GM21786 (cell line): ENCODE measurements around the gene DGCR8.

ENCODE experiments used
- ATAC-seq: cut with Tn5 transposase; IDR thresholded peaks from one replicate; pipeline ENCODE4 v1.9.1; 2021; ENCODE audit not compliant: unreplicated experiment

The DGCR8 gene

GRCh38 chr22:20123366-20124082 lies 43.5 kb downstream of the DGCR8 start:
- no peak for ATAC-seq

GRCh38 chr22:20124083-20124787 lies 44.2 kb downstream of the DGCR8 start:
- ATAC-seq, result no peak

DNA sequence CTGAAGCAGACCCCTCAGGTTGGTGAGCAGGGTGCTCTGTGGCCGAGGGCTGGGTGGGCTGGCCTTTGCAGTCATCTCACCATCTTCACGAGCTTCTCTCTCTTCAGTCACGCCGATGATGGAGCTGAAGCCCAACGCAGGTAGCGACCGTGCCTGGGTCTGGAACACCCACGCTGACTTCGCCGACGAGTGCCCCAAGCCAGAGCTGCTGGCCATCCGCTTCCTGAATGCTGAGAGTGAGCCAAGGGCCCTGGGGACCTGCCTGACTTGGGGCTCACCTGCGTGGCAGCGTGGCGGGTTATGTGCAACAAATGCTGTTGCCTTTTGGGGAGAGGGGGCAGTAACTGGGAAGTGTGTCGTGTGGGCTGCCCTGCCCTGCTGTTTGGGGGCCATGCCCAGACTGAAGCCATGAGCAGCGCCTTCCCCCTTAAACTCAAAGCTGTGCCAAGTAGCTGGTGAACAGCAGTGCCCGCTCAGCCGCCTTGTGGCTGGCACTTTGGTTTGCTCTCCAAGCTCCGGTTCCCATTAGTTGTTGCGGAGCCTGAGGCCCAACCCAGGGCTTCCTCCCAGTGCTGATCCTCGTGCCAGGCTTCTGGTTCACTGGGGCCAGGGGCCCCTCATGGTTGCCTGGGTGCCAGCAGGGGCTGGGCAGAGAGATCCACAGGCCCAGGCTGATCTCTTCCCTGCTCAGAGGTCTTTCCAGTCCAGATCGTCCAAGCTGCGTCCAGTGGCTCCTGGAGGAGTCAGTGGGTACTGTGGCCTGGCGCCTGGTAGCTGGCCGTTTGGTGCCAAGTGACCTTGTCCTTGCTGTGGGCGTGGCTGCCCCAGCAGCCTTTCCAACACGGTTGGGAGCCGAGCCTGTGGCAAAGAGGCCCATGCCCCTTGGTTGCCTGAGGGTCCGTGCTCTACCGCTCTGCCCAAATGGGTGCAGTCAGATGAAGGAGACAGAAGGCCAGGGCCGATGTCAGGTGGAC lies 45.4 kb downstream of the DGCR8 start:
- no peak for ATAC-seq

- ATAC-seq, result no peak
Measured at GRCh38 chr22:20126284-20127029, 46.4 kb downstream of the DGCR8 start.

- ATAC-seq, result no peak
Measured at GRCh38 chr22:20127318-20127868, 47.4 kb downstream of the DGCR8 start.

DNA sequence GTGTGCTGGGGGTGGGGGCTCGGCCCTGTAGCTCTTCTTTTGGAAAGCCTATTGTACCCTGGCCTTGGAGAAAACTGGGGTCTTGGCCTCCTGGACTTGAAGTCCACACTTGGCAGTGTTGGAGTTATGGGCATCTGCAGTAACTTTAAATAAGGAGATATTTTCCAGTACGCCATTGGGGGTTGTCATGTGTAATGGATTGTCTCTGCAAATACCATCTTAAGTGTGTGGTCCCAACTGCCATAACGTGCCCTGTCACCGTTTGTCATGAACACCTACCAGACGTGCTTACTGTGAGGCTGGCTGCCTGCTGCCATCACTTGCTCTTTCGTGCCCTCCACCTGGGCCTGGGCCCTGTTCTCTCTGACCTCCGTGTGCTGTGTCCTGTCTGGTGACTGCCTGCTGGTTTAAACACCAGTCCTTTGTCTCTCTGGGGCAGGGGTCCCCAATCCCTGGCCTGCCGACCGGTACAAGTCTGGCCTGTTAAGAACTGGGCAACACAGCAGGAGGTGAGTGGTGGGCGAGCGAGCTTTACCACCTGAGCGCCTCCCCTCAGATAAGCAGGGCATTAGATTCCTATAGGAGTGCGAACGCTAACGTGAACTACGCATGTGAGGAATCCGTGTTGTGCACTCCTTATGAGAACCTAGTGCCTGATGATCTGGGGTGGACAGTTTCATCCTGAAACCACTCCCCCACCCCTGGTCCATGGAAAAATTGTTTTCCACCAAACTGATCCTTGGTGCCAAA lies 48.0 kb downstream of the DGCR8 start:
- no peak for ATAC-seq

DNA sequence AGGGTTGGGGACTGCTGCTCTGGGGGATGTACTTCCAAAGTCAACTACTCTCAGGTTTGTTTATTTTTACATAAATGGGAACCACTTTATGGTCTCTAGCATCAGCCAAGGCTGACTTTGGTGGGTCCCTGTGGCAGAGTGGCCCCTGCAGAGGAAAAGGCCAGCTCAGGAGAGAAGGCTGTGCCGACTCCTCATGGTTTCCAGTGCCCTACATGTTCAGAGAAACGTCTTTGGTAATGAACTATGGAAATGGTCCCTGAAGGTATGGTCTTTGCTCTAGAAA lies 48.5 kb downstream of the DGCR8 start:
- no peak for ATAC-seq

- ATAC-seq, result no peak
Measured at GRCh38 chr22:20128902-20129746, 49.1 kb downstream of the DGCR8 start.

- ATAC-seq, result no peak
Measured at GRCh38 chr22:20129747-20130014, 49.6 kb downstream of the DGCR8 start.

GRCh38 chr22:20130319-20130718 lies 50.3 kb downstream of the DGCR8 start:
- no peak for ATAC-seq

- ATAC-seq, result peak; percentile 47
Measured at GRCh38 chr22:20130731-20131596, 50.9 kb downstream of the DGCR8 start.

GRCh38 chr22:20131597-20131858 lies 51.5 kb downstream of the DGCR8 start, which contains the start of gene ZDHHC8:
TSS of gene ZDHHC8 (plus strand) at chr22:20131804. CDS start at chr22:20131948, 144 bp downstream.
- ATAC-seq, result peak; percentile 43

DNA sequence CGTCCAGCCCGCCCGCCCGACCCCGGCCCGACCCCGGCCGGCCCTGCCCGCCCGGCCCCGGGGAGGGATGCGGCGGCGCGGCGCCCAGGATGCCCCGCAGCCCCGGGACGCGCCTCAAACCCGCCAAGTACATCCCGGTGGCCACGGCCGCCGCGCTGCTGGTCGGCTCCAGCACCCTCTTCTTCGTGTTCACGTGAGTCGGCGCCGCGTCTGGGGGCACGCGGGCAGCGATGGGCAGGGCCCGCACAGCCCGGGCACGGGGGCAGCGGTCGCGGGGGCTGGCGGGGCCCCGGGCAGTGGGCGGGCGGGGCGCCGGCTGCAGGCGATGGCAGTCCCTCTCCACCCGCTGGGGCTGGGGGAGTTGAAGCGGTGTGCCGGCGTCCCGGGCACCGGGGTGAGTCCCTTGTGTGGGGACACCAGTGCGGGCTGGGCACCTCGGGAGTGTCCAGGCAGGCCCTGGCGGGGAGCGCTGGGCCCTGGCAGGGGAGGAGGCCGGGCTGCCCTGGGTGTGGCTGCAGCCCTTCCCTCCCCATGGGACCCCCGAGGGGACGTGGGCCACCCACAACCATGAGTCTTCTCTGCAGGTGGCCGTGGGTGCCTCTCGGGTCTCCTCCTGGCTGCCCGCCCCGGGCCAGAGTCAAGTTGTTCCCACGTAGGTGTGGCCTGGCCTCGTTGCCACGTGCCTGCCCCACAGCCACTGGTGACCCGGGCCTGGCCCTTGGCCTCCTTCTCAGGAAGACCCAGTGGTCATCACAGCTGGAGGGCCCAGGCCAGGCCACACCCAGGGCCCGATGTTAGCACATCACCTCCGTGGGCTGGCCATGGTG lies 52.0 kb downstream of the DGCR8 start:
- ATAC-seq, result peak; percentile 2

GRCh38 chr22:20132686-20133246 lies 52.7 kb downstream of the DGCR8 start:
- no peak for ATAC-seq

DNA sequence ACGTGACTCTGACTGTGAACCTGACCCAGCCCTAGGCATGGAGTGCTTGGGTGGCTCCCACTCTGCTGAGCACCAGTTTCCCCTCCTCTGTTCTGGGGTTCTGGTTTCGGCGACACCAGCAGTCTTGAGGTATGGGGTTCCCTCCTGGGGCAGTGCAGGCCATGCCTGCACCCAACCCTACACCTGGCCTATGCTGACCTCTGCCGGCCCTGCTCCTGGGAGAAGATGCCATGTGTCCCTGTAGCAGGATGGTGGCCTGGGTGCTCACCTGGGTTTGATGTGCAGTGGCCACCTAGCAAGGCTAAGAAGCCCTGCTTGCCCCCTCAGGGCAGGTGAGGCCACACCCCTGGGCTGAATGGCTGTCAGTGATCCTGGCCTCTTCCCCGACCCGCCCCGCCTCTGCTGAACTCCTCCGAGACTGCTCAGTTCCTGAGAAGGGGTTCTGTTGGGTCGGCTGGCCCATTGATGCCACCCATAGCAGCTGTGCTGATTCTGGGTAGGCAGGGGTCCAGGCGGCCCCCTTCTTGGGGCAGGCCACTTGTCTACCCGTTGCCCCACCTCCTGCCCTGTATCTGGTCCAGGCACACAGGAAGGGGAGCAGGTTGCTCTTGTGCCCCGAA lies 54.0 kb downstream of the DGCR8 start:
- ATAC-seq, result no peak

DNA sequence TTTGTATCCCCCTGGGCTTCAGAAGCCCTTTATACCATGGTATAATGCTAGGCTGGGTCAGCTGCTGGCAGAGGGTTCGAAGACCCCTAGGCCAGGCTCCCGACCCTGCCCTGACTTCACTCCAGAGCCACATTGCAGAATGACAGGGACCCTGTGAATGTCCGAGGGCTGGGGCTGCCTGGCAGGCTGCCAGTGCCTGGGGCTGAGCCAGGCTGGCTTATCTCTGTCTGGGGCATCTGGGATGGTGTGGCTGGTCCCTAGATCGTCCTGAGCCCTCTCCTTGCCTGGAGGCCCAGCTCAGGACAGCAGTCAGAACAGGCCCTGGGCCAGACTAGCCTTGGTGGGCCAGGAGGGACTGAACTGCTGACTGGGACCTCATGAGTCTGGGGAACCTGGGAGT lies 55.2 kb downstream of the DGCR8 start:
- ATAC-seq, result no peak
